ENCODE measurements around the gene DAND5. TPM values are rescaled to one million over a fixed set of nuclear protein-coding genes. Genes with fewer than 3 reads are reported as not detected.

DAND5 gene
- total and polyA plus RNA-seq, 2 of the 13 experiments (the other 11 are each of a cell fraction or from before 2014, with no cell fraction given) = 0.04 TPM; not detected in 1

DNA sequence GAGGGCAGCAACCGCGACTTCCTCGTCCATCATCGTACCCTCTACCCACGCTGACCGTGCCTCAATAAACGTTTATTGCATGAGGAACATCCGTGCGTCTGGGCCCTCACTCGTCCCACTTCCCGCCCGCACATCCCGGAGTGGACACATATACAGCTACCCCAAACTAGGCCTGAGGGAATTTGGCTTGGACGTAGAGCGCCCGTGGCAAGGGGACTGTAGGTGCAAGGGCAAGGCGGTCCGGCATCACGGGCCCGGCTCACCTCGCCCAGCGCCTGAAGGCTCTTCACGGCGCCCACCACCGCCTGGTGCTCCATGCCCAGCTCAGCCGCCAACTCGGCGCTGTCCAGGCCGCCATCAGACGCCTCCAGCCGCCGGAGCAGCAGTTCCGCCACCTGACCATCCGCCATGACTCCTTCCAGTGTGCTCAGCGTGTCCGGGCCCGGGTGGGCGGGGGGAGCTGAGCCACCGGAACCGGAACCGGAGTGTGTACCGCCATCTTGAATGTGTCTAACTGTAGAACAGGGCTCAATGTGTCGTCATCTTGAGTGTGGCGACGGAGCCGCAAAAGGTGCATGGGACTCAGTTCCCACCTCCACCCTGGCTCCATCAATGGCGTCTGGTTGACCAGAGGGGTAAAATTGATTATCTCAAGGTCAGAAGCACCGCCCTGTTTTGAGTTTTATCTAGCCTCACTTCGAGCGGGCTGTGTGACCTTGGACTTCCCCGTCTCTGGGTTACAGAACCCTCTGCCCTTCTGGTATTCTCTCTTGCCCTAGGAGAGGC, 35.9 kb upstream of the DAND5 start, which contains the start of gene FARSA:
Gene FARSA (minus strand): TSS at position 425 of the 786 bp plus-strand sequence. CDS start 15 bp downstream, at position 410.
- in situ Hi-C loops (cut with HindIII; ENCODE audit: extremely low pct_ligation_motif_present, low pct_unique_long_range_greater_than_20kb) (no loop called here), intact Hi-C loops (cut with micrococcal nuclease; ENCODE audit: unreplicated experiment) (no loop called here)
- H3K27me3 ChIP-seq (ENCODE audit: control insufficient read depth in 1 of 2, insufficient read depth in 2 of 2, low read length in 2 of 2) = no peaks in the 10 kb centered on the region; a peak in 1 of 5 replicates
- ATAC-seq (peak; percentile 81), FAIRE-seq (peak; percentile 87), DNase-seq (ENCODE audit: low spot score) (peak; percentile 84)
- 0 out of 2 replicates have a peak, but pooled peaks cover 4% of the 10 kb centered on the region for H4K20me1 ChIP-seq (ENCODE audit: insufficient read depth, low read length)
- H3K9me3 ChIP-seq (ENCODE audit: low read length) = no peaks in the 10 kb centered on the region
- TSS peak; percentile 71 for BruUV-seq (replicated peaks)
- ChIA-PET CTCF (ENCODE audit: low intra/inter-chr PET ratio, low total read pairs) (no interaction called here), POLR2A (interaction anchor here (0.7 to 2.9 kb wide), 9 partner anchors 12 to 913 kb away, joined by 3 to 40 read pairs (median 7); partner anchors contain the start of genes GCDH, NACC1, RAD23A and TNPO2)
- peak within 1 kb of the TSS; percentile 92 for H3K4me2 ChIP-seq (ENCODE audit: low read depth, low read length)
- H2AFZ ChIP-seq (ENCODE audit: low read length) = peak within 1 kb of the TSS; percentile 59
- H3K36me3 ChIP-seq (replicated peaks in 1 of 2; ENCODE audit: control insufficient read depth in 1 of 2, insufficient read depth in 2 of 2, low read length in 2 of 2) = peaks cover 6 to 16% of the 10 kb centered on the region in 2 experiments
- peak within 1 kb of the TSS; percentile 59 for H3K27ac ChIP-seq (ENCODE audit: extremely low read length, insufficient read depth, low read length)
- 4% methylated on average over 18 of the region's 51 CpGs for WGBS (ENCODE audit: low lambda C conversion rate)
- H3K4me1 ChIP-seq (ENCODE audit: insufficient read depth, low read length) = peaks cover 41% of the 10 kb centered on the region
- H3K9ac ChIP-seq (ENCODE audit: insufficient read depth, low read depth, low read length) = peak within 1 kb of the TSS; percentile 81
- H3K79me2 ChIP-seq (ENCODE audit: insufficient read depth, low read length) = peaks cover 20% of the 10 kb centered on the region
- peak within 1 kb of the TSS; percentile 68 to 85 (median 85) for H3K4me3 ChIP-seq (replicated peaks in 1 of 3; ENCODE audit: insufficient read depth in 1 of 3, low read depth in 2 of 3, low read length in 3 of 3)
- TF ChIP-seq DNMT1 (CRISPR knock-in tag; IDR thresholded peaks at IDR 0.05) (no peak; the same call in 1 of the 2 replicates), RFX5 (IDR thresholded peaks at IDR 0.05; ENCODE audit: low read depth, low read length) (no peak), CSRNP1 (CRISPR knock-in tag; IDR thresholded peaks at IDR 0.05) (0 out of 2 replicates have a peak, but pooled peaks have one; percentile 72), ZNF841 (CRISPR knock-in tag; IDR thresholded peaks at IDR 0.05; ENCODE audit: borderline replicate concordance) (no peak), ZNF350 (CRISPR knock-in tag; IDR thresholded peaks at IDR 0.05; ENCODE audit: borderline replicate concordance, low read depth) (peak; percentile 78; the same call in 1 of the 2 replicates), FOXK2 (IDR thresholded peaks at IDR 0.05) (no peak), PTBP1 (IDR thresholded peaks at IDR 0.05; ENCODE audit: low read depth, low read length, poor library complexity, severe bottlenecking) (no peak), ZNF274 (CRISPR knock-in tag; IDR thresholded peaks at IDR 0.05) (peak; percentile 92; the same call in 1 of the 2 replicates), DDIT3 (CRISPR knock-in tag; IDR thresholded peaks at IDR 0.05) (no peak), RELA (CRISPR knock-in tag; IDR thresholded peaks at IDR 0.05) (no peak; the same call in 1 of the 2 replicates), ZNF747 (CRISPR knock-in tag; IDR thresholded peaks at IDR 0.05; ENCODE audit: borderline replicate concordance) (peak; percentile 83; the same call in 1 of the 2 replicates), ZNF839 (CRISPR knock-in tag; IDR thresholded peaks at IDR 0.05; ENCODE audit: borderline replicate concordance) (peak; percentile 84; the same call in 1 of the 2 replicates)
- TF ChIP-seq, protein P1, sequence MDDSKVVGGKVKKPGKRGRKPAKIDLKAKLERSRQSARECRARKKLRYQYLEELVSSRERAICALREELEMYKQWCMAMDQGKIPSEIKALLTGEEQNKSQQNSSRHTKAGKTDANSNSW (CRISPR knock-in tag; IDR thresholded peaks at IDR 0.05; ENCODE audit: borderline replicate concordance) = no peak
- TF ChIP-seq, protein P2, sequence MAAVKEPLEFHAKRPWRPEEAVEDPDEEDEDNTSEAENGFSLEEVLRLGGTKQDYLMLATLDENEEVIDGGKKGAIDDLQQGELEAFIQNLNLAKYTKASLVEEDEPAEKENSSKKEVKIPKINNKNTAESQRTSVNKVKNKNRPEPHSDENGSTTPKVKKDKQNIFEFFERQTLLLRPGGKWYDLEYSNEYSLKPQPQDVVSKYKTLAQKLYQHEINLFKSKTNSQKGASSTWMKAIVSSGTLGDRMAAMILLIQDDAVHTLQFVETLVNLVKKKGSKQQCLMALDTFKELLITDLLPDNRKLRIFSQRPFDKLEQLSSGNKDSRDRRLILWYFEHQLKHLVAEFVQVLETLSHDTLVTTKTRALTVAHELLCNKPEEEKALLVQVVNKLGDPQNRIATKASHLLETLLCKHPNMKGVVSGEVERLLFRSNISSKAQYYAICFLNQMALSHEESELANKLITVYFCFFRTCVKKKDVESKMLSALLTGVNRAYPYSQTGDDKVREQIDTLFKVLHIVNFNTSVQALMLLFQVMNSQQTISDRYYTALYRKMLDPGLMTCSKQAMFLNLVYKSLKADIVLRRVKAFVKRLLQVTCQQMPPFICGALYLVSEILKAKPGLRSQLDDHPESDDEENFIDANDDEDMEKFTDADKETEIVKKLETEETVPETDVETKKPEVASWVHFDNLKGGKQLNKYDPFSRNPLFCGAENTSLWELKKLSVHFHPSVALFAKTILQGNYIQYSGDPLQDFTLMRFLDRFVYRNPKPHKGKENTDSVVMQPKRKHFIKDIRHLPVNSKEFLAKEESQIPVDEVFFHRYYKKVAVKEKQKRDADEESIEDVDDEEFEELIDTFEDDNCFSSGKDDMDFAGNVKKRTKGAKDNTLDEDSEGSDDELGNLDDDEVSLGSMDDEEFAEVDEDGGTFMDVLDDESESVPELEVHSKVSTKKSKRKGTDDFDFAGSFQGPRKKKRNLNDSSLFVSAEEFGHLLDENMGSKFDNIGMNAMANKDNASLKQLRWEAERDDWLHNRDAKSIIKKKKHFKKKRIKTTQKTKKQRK (IDR thresholded peaks at IDR 0.05; ENCODE audit: low read length) = no peak
- TF ChIP-seq, protein P3, sequence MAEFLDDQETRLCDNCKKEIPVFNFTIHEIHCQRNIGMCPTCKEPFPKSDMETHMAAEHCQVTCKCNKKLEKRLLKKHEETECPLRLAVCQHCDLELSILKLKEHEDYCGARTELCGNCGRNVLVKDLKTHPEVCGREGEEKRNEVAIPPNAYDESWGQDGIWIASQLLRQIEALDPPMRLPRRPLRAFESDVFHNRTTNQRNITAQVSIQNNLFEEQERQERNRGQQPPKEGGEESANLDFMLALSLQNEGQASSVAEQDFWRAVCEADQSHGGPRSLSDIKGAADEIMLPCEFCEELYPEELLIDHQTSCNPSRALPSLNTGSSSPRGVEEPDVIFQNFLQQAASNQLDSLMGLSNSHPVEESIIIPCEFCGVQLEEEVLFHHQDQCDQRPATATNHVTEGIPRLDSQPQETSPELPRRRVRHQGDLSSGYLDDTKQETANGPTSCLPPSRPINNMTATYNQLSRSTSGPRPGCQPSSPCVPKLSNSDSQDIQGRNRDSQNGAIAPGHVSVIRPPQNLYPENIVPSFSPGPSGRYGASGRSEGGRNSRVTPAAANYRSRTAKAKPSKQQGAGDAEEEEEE (CRISPR knock-in tag; IDR thresholded peaks at IDR 0.05; ENCODE audit: borderline replicate concordance) = peak; percentile 82; the same call in 1 of the 2 replicates

Data from HepG2 (cell line).